Loucy (cell line): ENCODE data around the gene COL6A2.

ENCODE experiments used
- H2AFZ ChIP-seq: fragments of 200-600 bp; sonication (generic); 2 replicates; pipeline ENCODE4 v1.6.0; 2016; ENCODE audit warnings: antibody characterized with exemption, mild to moderate bottlenecking, low read length, moderate library complexity
- H3F3A ChIP-seq: fragments of 200-600 bp; 2 replicates; pipeline ENCODE4 v1.6.0; 2016; ENCODE audit warnings: antibody characterized with exemption, low read depth, mild to moderate bottlenecking
- H3K27me3 ChIP-seq: fragments of 200-600 bp; sonication (generic); 2 replicates; pipeline ENCODE4 v1.6.1; 2014; ENCODE audit warnings: low read length, mild to moderate bottlenecking; ENCODE audit not compliant: insufficient read depth, poor library complexity, severe bottlenecking
- H3K36me3 ChIP-seq: fragments of 200-600 bp; sonication (generic); 2 replicates; pipeline ENCODE4 v1.6.1; 2016; ENCODE audit warnings: low read length; ENCODE audit not compliant: insufficient read depth
- H3K4me1 ChIP-seq: fragments of 200-600 bp; sonication (generic); 2 replicates; pipeline ENCODE4 v1.5.1; 2014; ENCODE audit warnings: low read length, mild to moderate bottlenecking; ENCODE audit not compliant: insufficient read depth, poor library complexity, severe bottlenecking
- H3K4me2 ChIP-seq: fragments of 200-600 bp; sonication (generic); 2 replicates; pipeline ENCODE4 v1.6.0; 2014; ENCODE audit warnings: antibody characterized with exemption, low read length, low read depth, mild to moderate bottlenecking; ENCODE audit not compliant: poor library complexity, severe bottlenecking
- H3K4me3 ChIP-seq: fragments of 200-600 bp; sonication (generic); 2 replicates; pipeline ENCODE4 v1.5.1; 2014; ENCODE audit warnings: low read length, mild to moderate bottlenecking, mixed read lengths; ENCODE audit not compliant: poor library complexity, severe bottlenecking
- H3K79me2 ChIP-seq: fragments of 200-600 bp; sonication (generic); 2 replicates; pipeline ENCODE4 v1.6.1; 2014; ENCODE audit warnings: low read length; ENCODE audit not compliant: insufficient read depth
- H3K9ac ChIP-seq: fragments of 200-600 bp; sonication (generic); 2 replicates; pipeline ENCODE4 v1.6.0; 2014; ENCODE audit warnings: mild to moderate bottlenecking, low read depth, low read length, moderate library complexity; ENCODE audit not compliant: poor library complexity, severe bottlenecking
- H3K9me2 ChIP-seq: fragments of 200-600 bp; sonication (generic); replicated peaks from 2 replicates; pipeline ENCODE4 v1.6.1; 2016; ENCODE audit warnings: low read depth, low read length, mixed read lengths
- H3K9me3 ChIP-seq: fragments of 200-600 bp; sonication (generic); 2 replicates; pipeline ENCODE4 v1.6.1; 2014; ENCODE audit warnings: mild to moderate bottlenecking, antibody characterized with exemption, low read length, low read depth; ENCODE audit not compliant: insufficient read depth
- H4K20me1 ChIP-seq: fragments of 200-600 bp; sonication (generic); 2 replicates; pipeline ENCODE4 v1.6.0; 2014; ENCODE audit warnings: antibody characterized with exemption, low read length, mild to moderate bottlenecking; ENCODE audit not compliant: insufficient read depth, poor library complexity, severe bottlenecking
- CTCF ChIP-seq: fragments of 200-600 bp; sonication (generic); conservative IDR thresholded peaks from 2 replicates; pipeline ENCODE4 v1.5.1; 2014; ENCODE audit warnings: mild to moderate bottlenecking, antibody characterized with exemption, low read length
- EZH2phosphoT487 ChIP-seq: fragments of 200-600 bp; IDR thresholded peaks from 2 replicates; pipeline ENCODE4 v1.6.1; 2018; ENCODE audit warnings: antibody characterized with exemption, mild to moderate bottlenecking, moderate library complexity, borderline replicate concordance

COL6A2 gene

GRCh38 chr21:46065914-46066551 is 31.9 kb upstream of the COL6A2 start:
- H3K36me3 ChIP-seq: no peaks in the 10 kb centered on the region
- peaks cover 28% of the 10 kb centered on the region; the same call in 1 of the 2 replicates for H3K9me3 ChIP-seq
- H3K9ac ChIP-seq: no peak overlapping the region
- H4K20me1 ChIP-seq: no peaks in the 10 kb centered on the region
- H3K79me2 ChIP-seq: no peaks in the 10 kb centered on the region
- H2AFZ ChIP-seq: no peak overlapping the region
- no peaks in the 10 kb centered on the region for H3K4me1 ChIP-seq
- H3K4me3 ChIP-seq: no peak overlapping the region
- no peaks in the 10 kb centered on the region for H3K27me3 ChIP-seq
- H3F3A ChIP-seq: no peaks in the 10 kb centered on the region
- no peak overlapping the region for H3K4me2 ChIP-seq
- no peak for TF ChIP-seq EZH2phosphoT487
- H3K9me2 ChIP-seq: no peaks in the 10 kb centered on the region

- H3K4me3 ChIP-seq: no peak overlapping the region
- no peaks in the 10 kb centered on the region for H4K20me1 ChIP-seq
- H3K4me2 ChIP-seq: no peak overlapping the region
- no peaks in the 10 kb centered on the region for H3K9me2 ChIP-seq
- H3F3A ChIP-seq: no peaks in the 10 kb centered on the region
- no peaks in the 10 kb centered on the region for H3K27me3 ChIP-seq
- H3K36me3 ChIP-seq: no peaks in the 10 kb centered on the region
- H3K9me3 ChIP-seq: peaks cover 32% of the 10 kb centered on the region; the same call in 1 of the 2 replicates
- H3K4me1 ChIP-seq: no peaks in the 10 kb centered on the region
- H3K9ac ChIP-seq: no peak overlapping the region
- H3K79me2 ChIP-seq: no peaks in the 10 kb centered on the region
- H2AFZ ChIP-seq: no peak overlapping the region
- TF ChIP-seq EZH2phosphoT487 (no peak), CTCF (no peak)
These were observed 31.2 kb upstream of the COL6A2 start for GRCh38 chr21:46066591-46067331.

GRCh38 chr21:46067505-46068201 is 30.3 kb upstream of the COL6A2 start:
- no peaks in the 10 kb centered on the region for H4K20me1 ChIP-seq
- no peaks in the 10 kb centered on the region for H3K36me3 ChIP-seq
- peaks cover 29% of the 10 kb centered on the region; the same call in 1 of the 2 replicates for H3K9me3 ChIP-seq
- TF ChIP-seq EZH2phosphoT487 (no peak), CTCF (no peak)
- no peak overlapping the region for H3K4me3 ChIP-seq
- no peaks in the 10 kb centered on the region for H3F3A ChIP-seq
- no peaks in the 10 kb centered on the region for H3K9me2 ChIP-seq
- no peak overlapping the region for H3K4me2 ChIP-seq
- H3K27me3 ChIP-seq: no peaks in the 10 kb centered on the region
- no peak overlapping the region for H2AFZ ChIP-seq
- H3K4me1 ChIP-seq: no peaks in the 10 kb centered on the region
- H3K79me2 ChIP-seq: no peaks in the 10 kb centered on the region
- no peak overlapping the region for H3K9ac ChIP-seq
